GM12872 (cell line): ENCODE results near the gene DDX43.

Source experiments
- TF ChIP-seq, protein P1 (sequence below): IDR thresholded peaks from 3 replicates; pipeline ENCODE4 v1.5.1; 2011; ENCODE audit warnings: low read depth, mild to moderate bottlenecking, low read length, moderate library complexity; ENCODE audit not compliant: insufficient read depth

The DDX43 gene

DNA sequence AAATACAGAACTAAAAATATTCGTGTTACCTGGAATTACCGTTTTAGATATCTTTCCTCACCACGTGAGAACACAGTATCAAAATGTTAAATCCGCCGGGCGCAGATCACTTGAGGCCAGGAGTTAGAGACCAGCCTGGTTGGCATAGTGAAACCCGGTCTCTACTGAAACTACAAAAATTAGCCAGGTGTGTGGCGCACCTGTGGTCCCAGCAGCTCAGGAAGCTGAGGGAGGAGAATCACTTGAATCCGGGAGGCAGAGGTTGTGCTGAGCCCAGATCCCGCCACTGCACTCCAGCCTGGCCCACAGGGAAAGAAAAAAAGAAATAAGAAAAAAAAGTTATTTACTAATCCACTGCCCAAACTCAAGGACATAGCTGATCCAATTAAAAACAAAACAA is 4.8 kb upstream of the DDX43 start:
- TF ChIP-seq, protein P1, sequence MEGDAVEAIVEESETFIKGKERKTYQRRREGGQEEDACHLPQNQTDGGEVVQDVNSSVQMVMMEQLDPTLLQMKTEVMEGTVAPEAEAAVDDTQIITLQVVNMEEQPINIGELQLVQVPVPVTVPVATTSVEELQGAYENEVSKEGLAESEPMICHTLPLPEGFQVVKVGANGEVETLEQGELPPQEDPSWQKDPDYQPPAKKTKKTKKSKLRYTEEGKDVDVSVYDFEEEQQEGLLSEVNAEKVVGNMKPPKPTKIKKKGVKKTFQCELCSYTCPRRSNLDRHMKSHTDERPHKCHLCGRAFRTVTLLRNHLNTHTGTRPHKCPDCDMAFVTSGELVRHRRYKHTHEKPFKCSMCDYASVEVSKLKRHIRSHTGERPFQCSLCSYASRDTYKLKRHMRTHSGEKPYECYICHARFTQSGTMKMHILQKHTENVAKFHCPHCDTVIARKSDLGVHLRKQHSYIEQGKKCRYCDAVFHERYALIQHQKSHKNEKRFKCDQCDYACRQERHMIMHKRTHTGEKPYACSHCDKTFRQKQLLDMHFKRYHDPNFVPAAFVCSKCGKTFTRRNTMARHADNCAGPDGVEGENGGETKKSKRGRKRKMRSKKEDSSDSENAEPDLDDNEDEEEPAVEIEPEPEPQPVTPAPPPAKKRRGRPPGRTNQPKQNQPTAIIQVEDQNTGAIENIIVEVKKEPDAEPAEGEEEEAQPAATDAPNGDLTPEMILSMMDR = no peak

DNA sequence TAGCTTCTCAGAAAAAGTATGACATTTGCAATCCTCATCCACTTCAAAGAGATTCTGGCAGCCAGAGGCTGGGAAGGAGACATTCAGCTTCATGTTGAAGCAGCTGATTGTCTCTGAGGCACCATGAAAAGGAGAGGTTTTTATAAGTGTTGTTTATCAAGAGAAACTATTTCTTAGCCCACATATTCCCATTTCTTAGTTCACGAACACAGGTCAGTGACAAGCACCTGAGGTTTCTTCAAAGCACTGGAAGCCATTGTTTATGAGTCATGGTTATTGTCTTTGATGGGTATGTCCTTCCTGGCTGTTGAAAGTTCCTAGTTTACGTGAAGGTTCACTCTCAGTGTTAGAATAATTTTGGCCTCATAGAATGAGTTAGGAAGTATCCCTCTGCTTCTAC is 3.0 kb upstream of the DDX43 start:
- TF ChIP-seq, protein P1 = no peak

DNA sequence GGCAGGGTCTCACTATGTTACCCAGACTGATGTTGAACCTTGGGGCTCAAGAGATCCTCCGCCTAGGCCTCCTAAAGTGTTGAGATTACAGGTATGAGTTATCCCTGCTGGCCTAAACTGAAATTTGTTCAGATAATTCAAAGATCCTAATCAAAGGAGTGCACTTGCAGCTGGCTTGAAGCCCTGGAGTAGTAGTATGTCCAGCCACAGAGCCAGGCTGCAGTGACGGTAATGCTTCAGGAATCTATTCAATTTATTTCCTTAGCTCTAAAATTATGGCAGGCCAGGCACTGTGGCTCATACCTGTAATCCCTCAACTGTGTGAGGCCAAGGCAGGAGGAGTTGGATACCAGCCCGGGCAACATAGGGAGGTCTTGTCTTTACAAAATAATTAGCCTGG is 1.4 kb upstream of the DDX43 start:
- TF ChIP-seq, protein P1 = no peak

DNA sequence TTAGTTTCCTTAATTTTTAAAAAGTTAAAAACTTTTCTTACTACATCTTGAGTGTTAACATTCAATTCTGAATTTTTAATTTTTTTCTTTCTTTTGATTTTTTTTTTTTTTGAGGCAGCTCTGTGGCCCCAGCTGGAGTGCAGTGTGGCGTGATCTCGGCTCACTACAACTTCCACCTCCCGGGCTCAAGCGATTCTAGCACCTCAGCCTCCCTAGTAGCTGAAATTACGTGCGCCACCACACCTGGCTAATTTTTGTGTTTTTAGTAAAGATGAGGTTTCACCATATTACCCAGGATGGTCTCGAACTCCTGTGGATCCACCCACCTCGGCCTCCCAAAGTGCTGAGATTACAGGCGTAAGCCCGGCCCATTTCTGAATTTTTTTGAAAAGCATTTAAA is 1.2 kb downstream of the DDX43 start:
- TF ChIP-seq, protein P1 = no peak

DNA sequence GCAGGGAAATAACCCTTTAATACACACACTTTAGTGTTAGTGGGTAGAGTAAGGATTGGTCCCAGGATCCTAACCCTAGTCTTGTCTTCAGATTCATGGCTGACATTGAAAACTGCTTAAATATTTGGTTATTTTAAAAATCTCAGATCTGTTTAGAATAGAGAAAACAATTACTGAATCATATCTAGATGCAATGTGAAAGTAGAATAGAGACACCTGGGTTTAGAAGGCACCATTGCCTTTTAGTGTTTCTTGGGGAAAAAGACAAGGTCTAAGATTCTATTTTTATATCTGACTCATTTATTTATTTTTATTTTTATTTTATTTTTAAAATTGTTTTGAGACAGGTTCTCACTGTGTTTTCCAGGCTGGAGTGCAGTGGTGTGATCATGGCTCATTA is 6.0 kb downstream of the DDX43 start:
- TF ChIP-seq, protein P1 = no peak

DNA sequence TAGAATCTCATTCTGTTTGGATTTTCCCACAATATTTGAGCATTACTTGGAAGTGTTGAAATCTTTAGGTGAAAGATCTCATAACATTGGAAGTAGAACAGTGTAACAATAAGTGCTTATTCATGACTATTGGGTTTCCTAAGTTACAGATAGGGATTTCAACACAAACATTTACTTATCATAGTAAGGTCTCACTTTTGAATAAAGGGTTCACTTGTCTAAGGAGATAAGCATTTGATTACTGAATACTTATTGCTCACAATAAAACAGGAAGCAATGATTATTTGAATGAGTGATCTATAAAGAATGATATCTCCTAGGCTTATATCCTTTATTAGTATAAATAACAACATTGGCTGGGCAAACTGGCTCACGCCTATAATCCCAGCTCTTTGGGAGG is 14.8 kb downstream of the DDX43 start:
- TF ChIP-seq, protein P1 = no peak

DNA sequence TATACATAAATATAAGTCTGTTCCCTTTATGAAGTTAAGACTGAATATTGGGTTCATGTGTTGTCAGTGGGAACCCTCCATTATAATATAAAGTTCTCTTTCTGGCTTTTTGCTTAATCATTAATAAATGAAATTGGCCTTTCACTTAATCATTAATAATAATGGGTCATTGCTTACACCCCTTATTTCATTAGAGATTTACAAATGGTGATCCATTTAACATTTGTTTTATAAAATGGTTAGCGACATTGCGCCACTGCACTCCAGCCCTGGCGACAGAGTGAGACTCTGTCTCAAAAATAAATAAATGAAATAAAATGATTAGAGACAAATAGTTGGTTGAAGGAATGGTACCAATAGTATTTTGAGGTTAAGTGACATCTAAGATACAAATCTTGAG is 18.5 kb downstream of the DDX43 start:
- TF ChIP-seq, protein P1 = no peak
